GM20431 (cell line): ENCODE data around the gene ST6GALNAC5.

ENCODE experiments used
- in situ Hi-C: fragments of 300-500 bp; cut with MseI, MboI; formaldehyde crosslinking; loops from one replicate; pipeline ENCODE4 v1.15.0; 2020; ENCODE audit warnings: low sequenced_read_pairs; ENCODE audit not compliant: unreplicated experiment

ST6GALNAC5 gene

GRCh38 chr1:77038000-77038399, 170.7 kb downstream of the ST6GALNAC5 start:
- in situ Hi-C loops, result no loop called here

DNA sequence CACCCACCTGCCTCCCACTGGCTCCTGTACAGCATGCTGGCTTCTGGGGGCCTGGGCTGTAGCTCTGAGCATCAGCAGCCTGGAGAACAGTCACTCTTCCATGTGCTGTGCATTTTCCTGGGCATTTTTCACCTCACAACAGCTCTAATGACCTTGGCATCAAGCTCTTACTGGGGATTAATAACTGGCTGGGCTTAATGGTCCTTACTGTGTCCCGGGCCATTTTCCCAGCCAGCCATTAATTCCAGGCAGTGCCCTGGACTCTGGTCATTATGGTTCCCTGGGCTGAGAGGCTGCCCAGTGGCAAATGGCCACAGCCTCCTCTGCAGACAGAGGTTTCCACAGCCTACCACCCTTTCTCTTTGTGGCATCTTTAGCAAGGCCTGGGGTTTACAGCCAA, 171.8 kb downstream of the ST6GALNAC5 start:
- in situ Hi-C loops, result no loop called here

DNA sequence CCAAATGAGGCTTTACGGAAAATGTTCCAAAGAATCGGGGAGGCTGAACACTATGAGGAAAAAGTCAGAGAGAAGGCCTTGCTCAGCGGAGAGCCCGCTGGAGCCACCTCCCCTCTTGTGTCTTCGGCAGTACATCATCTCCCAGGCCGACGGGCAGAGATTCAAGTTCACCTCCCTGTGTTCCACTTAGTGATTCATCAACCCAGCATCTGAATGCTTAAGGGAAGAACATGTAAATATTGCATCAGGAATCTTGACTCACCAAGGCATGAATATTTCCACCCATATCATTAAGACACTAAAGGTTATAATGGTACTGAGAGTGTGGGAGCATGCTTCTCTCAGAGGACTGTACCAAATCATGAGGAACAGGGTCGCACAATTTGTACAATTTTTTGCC, 172.5 kb downstream of the ST6GALNAC5 start:
- in situ Hi-C loops, result no loop called here

GRCh38 chr1:77040826-77041225, 173.5 kb downstream of the ST6GALNAC5 start:
- in situ Hi-C loops, result no loop called here

GRCh38 chr1:77044133-77044849, 177.0 kb downstream of the ST6GALNAC5 start:
- in situ Hi-C loops, result no loop called here

GRCh38 chr1:77047575-77047974, 180.3 kb downstream of the ST6GALNAC5 start:
- in situ Hi-C loops, result no loop called here

DNA sequence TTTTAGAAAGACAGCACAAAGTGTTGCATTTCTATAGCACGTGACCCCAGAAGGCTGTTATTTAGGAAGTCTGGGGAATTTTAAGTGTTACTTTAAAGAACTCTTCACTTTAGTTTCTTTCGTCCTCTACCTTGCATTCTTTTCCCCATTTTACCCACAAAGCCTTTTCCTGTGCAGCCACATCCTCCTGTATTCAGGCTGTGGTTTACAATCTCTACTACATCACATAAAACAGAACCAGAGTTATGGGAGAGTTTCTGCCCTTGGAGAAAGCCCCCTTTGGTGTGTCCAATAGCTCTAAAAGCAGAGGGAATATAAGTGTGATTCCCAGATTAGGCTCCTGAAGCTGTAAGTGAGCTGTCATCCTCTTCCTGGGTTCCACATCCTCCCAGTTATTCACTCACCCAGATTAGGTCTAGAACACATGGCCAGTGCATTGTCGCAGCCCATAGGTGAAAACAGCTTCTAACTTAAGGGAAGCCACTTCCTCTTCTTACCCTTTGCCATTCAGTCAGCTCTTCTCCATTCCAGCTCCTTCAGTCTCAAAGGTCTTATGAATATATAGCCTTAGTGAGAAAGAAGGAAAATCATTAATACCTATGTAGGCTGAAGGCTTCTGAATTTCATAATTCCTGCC, 180.8 kb downstream of the ST6GALNAC5 start:
- in situ Hi-C loops, result no loop called here

DNA sequence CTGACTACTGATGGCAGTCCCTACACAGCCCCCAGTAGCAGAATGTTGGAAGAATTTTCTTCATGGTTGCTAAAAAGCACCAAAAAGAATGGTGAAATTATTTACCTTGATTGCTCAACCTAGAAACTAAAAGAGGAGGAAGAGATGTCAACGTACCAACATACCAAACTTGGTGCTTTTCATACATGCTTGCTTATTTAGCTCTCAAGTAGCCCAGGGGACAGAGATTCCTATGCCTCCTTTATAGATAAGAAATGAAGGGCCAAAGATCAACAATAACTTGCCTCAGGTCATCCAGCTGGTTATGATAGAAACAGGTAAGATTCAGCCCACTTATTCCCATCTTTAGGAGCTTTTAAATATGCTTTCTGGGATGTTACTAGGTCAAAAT, 181.3 kb downstream of the ST6GALNAC5 start:
- in situ Hi-C loops, result no loop called here

- in situ Hi-C loops, result no loop called here
Measured at GRCh38 chr1:77051425-77051824, 184.1 kb downstream of the ST6GALNAC5 start.

- in situ Hi-C loops, result no loop called here
Measured at GRCh38 chr1:77056525-77056924, 189.2 kb downstream of the ST6GALNAC5 start.

GRCh38 chr1:77057994-77058585, 190.8 kb downstream of the ST6GALNAC5 start:
- in situ Hi-C loops, result no loop called here

- in situ Hi-C loops, result no loop called here
Measured at GRCh38 chr1:77060000-77060399, 192.7 kb downstream of the ST6GALNAC5 start.

- in situ Hi-C loops, result no loop called here
Measured at GRCh38 chr1:77061162-77061561, 193.9 kb downstream of the ST6GALNAC5 start.

GRCh38 chr1:77063118-77063517, 195.8 kb downstream of the ST6GALNAC5 start:
- in situ Hi-C loops, result no loop called here

GRCh38 chr1:77064246-77064645, 197.0 kb downstream of the ST6GALNAC5 start:
- in situ Hi-C loops, result no loop called here

DNA sequence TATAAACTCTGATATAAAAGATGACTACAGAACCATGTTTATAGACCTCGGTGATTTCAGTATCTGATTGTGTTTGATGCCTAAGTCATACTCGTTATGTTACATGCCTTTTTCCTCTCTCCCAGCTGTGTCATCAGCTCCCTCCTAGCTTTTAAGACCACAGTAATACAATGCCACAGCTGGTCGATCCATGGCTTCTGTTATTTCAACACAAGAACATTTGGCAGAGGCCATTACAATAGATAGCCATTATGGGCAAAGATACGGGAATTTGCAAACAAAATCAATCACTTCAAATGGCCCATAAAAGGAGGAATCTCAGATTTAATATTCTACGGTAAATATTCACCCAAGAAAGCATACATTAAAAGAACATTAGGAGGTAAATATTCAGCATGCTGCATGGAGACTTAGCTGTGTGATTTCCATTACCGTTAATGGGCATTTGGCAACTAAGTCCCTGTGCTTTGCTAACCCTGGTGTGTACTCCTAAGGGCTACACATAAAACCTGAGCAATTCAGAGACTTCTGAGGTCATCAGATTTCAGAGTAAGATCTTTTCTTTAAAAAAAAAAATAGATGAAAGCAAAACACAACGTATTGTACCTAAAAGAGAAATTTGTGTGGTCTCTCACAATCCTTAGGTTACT, 198.5 kb downstream of the ST6GALNAC5 start:
- in situ Hi-C loops, result no loop called here

- in situ Hi-C loops, result no loop called here
Measured at GRCh38 chr1:77068013-77068412, 200.7 kb downstream of the ST6GALNAC5 start.

- in situ Hi-C loops, result no loop called here
Measured at GRCh38 chr1:77076759-77077158, 209.5 kb downstream of the ST6GALNAC5 start.

DNA sequence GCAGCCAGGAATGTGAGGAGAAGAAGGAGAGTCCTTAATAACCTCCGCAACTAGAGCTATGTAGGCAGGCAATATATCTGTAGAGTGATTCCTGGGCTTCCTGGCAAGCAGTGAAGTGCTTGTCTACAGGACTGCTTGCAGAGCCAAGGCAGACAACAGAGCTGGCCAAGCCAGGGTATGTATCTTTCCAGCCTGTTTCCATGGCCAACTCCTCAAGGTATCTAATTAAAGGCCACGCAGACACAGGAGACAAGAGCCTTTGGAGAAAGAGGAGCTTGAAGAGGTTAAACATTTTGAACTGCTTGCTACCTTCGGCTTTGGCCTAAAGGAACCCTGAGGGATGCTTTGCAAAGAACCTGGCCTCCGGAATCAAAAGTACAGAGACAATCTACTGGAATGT, 214.6 kb downstream of the ST6GALNAC5 start:
- in situ Hi-C loops, result no loop called here

- in situ Hi-C loops, result no loop called here
Measured at GRCh38 chr1:77084457-77084856, 217.2 kb downstream of the ST6GALNAC5 start.

DNA sequence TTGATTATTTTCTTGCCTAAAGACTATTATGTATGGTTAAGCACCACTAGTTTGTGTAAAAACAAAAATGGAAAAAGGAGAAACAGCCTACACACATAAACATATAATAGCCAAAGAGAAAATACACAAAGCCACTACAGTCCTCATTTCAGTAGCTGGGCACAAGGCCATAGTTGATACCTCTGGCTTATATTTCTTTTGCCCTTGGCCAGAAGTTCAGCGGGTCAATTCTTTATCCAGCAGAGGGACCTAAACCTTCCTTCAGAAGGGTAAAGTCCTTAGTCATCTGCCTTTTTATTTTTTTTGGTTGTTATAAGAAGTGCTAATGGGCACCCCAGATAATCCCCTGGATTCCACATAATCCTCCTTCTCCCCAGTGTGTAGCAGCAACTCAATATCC, 217.8 kb downstream of the ST6GALNAC5 start:
- in situ Hi-C loops, result no loop called here
